Naive B cell (primary cell): ENCODE measurements around the gene ERCC6L. TPM values are rescaled to one million over a fixed set of nuclear protein-coding genes. Genes with fewer than 3 reads are reported as not detected.
"Not testable (repeated sequence)": the region's sequence is repeated elsewhere in the genome, so short reads cannot be mapped to it uniquely, and the experiment has no call there.

ENCODE experiments used
- ATAC-seq, 2 donors: fragments of 150-1000 bp; cut with Tn5 transposase; 2 replicates each; pipeline ENCODE4 v1.10.0; 2021; ENCODE audit warnings: low read depth in 2 of 2, mild to moderate bottlenecking in 2 of 2, moderate library complexity in 2 of 2
- DNase-seq: peaks from one replicate; pipeline ENCODE4 v3.0.0; 2022
- H3K27ac Mint-ChIP-seq, 6 donors: one replicate each; pipeline ENCODE4 v1.8.0; 2020 to 2022; ENCODE audit warnings: mild to moderate bottlenecking in 6 of 6, mixed read lengths in 6 of 6, moderate library complexity in 5 of 6, inconsistent platforms in 2 of 6
- H3K27me3 Mint-ChIP-seq, 3 donors: one replicate each; pipeline ENCODE4 v1.8.0; 2021 to 2022; ENCODE audit warnings: mixed read lengths in 3 of 3, mild to moderate bottlenecking in 1 of 3
- H3K36me3 Mint-ChIP-seq, 2 donors: one replicate each; pipeline ENCODE4 v1.8.0; 2020 to 2022; ENCODE audit warnings: mixed read lengths in 2 of 2, inconsistent platforms in 1 of 2, mild to moderate bottlenecking in 1 of 2
- H3K4me1 Mint-ChIP-seq, 3 donors: one replicate each; pipeline ENCODE4 v1.8.0; 2020 to 2022; ENCODE audit warnings: mixed read lengths in 3 of 3, inconsistent platforms in 1 of 3, mild to moderate bottlenecking in 1 of 3, moderate library complexity in 1 of 3
- H3K4me3 Mint-ChIP-seq, 8 donors: one replicate each; pipeline ENCODE4 v1.8.0; 2020 to 2022; ENCODE audit warnings: mild to moderate bottlenecking in 8 of 8, mixed read lengths in 8 of 8, moderate library complexity in 8 of 8, inconsistent platforms in 2 of 8
- H3K9me3 Mint-ChIP-seq, 7 donors: one replicate each; pipeline ENCODE4 v1.8.0; 2020 to 2022; ENCODE audit warnings: mixed read lengths in 7 of 7, mild to moderate bottlenecking in 5 of 7, inconsistent platforms in 2 of 7, moderate library complexity in 1 of 7
- polyA plus RNA-seq, 6 donors: library from polyadenylated mRNA; unstranded; fragments of 300-500 nt; fragmentation: Illumina TruSeq; gene quantifications; one replicate each; pipeline ENCODE4 v1.2.3, GENCODE V29; 2021; ENCODE audit warnings: low read depth in 6 of 6

The ERCC6L gene
- polyA plus RNA-seq, 6 donors from 2014 or later: 0.30 to 0.85 (median 0.54) TPM; not detected in 1

DNA sequence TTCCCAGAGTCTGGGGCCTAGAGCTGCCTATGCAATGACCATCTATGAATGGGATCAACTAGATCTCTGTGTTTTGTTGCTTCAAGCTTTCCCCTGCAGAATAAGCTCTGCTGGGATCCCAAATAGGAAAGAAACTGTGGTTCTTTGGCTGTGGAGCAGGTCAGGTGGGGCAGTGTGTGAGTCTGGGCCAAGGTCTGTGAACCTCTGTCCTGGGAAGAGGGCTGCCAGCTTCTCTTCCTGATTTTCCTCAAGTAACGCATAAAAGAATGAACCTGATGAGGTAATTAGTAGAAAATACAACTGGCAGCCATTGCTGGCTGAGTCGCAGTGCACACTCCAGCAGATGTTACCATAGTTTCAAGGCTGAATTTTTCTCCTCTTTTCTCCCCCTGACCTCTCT lies 61.8 kb downstream of the ERCC6L start:
- H3K27ac Mint-ChIP-seq: peak overlapping the region in 2 of 6 donors; percentile 36 to 44
- peaks cover 0 to 3% (median 0%) of the 10 kb centered on the region in 3 donors for H3K4me1 Mint-ChIP-seq
- H3K9me3 Mint-ChIP-seq: peaks cover 0 to 2% (median 0%) of the 10 kb centered on the region in 7 donors
- no peaks in the 10 kb centered on the region for H3K27me3 Mint-ChIP-seq
- H3K4me3 Mint-ChIP-seq: no peak overlapping the region
- ATAC-seq (no peak), DNase-seq (no peak)
- H3K36me3 Mint-ChIP-seq: no peaks in the 10 kb centered on the region

DNA sequence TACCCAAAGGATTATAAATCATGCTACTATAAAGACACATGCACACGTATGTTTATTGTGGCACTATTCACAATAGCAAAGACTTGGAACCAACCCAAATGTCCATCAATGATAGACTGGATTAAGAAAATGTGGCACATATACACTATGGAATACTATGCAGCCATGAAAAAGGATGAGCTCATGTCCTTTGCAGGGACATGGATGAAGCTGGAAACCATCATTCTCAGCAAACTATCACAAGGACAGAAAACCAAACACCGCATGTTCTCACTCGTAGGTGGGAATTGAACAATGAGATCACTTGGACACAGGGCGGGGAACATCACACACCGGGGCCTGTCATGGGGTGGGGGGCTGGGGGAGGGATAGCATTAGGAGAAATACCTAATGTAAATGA lies 62.5 kb downstream of the ERCC6L start:
- not testable (repeated sequence) for H3K36me3 Mint-ChIP-seq, H3K4me1 Mint-ChIP-seq, H3K4me3 Mint-ChIP-seq, H3K27me3 Mint-ChIP-seq, H3K27ac Mint-ChIP-seq, DNase-seq, ATAC-seq, H3K9me3 Mint-ChIP-seq

DNA sequence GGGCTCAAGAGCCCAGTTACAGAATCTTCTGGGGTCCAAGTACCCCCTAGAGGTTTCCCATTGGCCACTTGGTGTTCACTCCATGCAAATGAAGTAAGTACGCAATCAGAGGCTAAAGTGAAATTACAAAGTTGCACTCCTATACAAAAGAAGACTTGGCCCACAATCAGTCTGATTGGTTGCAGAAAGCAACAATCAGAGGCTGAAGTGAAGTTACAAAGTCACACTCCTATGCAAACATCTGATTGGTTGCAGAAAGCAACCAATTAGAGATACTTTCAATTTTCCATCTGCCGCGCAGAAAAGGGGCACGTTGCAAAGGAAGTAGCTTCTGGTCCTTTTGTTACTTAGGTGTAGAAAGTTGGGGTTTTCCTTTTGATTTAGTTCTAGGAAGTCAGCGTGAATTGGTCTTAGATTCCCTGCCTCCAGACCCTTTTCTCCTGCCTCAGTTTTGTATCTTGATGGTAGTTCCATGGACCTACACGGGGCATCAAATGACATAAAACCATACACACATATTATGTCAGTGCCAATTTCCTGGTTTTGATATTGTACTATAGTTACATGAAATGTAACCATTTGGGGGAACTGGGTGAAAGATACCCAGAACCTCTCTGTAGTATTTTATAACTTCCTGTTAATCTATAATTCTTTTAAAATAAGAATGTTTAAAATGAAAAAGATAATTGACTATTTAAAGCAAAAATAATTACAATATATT lies 69.7 kb downstream of the ERCC6L start:
- H3K4me1 Mint-ChIP-seq: peaks cover 0 to 3% (median 0%) of the 10 kb centered on the region in 3 donors
- peaks cover 0 to 3% (median 0%) of the 10 kb centered on the region in 7 donors for H3K9me3 Mint-ChIP-seq
- peak overlapping the region in 4 of 6 donors; percentile 6 to 74 (median 54) for H3K27ac Mint-ChIP-seq
- peak overlapping the region; percentile 23 to 87 (median 74) for H3K4me3 Mint-ChIP-seq
- no peaks in the 10 kb centered on the region for H3K36me3 Mint-ChIP-seq
- ATAC-seq (peak; percentile 37 to 53), DNase-seq (peak; percentile 18)
- peaks cover 0 to 15% (median 0%) of the 10 kb centered on the region in 3 donors for H3K27me3 Mint-ChIP-seq

DNA sequence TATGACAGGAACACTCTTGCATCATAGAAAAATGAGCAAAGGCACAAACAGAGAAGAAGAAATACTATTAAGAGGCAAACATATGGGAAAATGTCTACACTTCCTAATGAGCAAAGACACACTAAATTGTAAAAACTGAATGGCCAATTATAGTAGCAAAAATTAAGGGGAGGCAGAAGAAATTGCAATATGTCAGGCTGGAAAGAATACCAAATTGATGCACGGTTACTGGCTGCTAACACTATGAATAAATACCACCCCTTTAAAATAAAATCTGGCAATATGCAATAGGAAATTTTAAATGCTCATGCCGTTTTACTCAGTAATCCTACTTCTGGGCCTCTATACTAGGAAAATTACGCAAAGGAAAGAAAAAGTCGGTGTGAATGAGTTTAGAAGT lies 73.3 kb downstream of the ERCC6L start:
- Mint-ChIP-seq H3K9me3 (peaks cover 0 to 3% (median 0%) of the 10 kb centered on the region in 7 donors), H3K36me3 (no peaks in the 10 kb centered on the region), H3K27me3 (peaks cover 0 to 26% (median 5%) of the 10 kb centered on the region in 3 donors), H3K4me3 (no peak overlapping the region), H3K4me1 (peaks cover 0 to 3% (median 0%) of the 10 kb centered on the region in 3 donors), H3K27ac (no peak overlapping the region)
- DNase-seq (no peak), ATAC-seq (no peak)

DNA sequence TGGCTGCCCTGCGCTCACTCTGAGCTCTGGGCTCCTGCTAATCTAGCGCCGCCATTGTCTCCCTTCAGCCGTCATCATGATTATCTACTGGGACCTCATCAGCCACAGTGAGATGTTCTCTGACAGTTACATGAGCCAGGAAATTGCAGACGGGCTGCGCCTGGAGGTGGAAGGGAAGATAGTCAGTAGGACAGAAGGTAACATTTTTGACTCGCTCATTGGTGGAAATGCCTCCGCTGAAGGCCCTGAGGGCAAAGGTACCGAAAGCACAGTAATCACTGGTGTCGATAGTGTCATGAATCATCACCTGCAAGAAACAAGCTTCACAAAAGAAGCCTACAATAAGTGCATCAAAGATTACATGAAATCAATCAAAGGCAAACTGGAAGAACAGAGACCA lies 79.1 kb downstream of the ERCC6L start:
- Mint-ChIP-seq H3K36me3 (peaks cover 4 to 13% of the 10 kb centered on the region in 2 donors), H3K27me3 (peaks cover 7 to 53% (median 23%) of the 10 kb centered on the region in 3 donors), H3K27ac (no peak overlapping the region), H3K4me3 (no peak overlapping the region), H3K4me1 (no peaks in the 10 kb centered on the region), H3K9me3 (peaks cover 0 to 7% (median 0%) of the 10 kb centered on the region in 7 donors)
- ATAC-seq (no peak), DNase-seq (no peak)

GRCh38 chrX:72158773-72159172 lies 80.1 kb downstream of the ERCC6L start:
- Mint-ChIP-seq H3K4me3 (no peak overlapping the region), H3K27me3 (peaks cover 7 to 55% (median 23%) of the 10 kb centered on the region in 3 donors), H3K4me1 (no peaks in the 10 kb centered on the region), H3K9me3 (peaks cover 0 to 7% (median 0%) of the 10 kb centered on the region in 7 donors), H3K27ac (no peak overlapping the region), H3K36me3 (peaks cover 4 to 13% of the 10 kb centered on the region in 2 donors)
- no peak for ATAC-seq
- DNase-seq: no peak

Other genes with a start within 250 kb of the ERCC6L start
- under 1 TPM in 2 of 6 donors, not detected in 4; 0.12 to 0.17 TPM for gene RTL5, start 107.1 kb downstream of the ERCC6L start, polyA plus RNA-seq
- gene PIN4, start 57.3 kb downstream of the ERCC6L start, polyA plus RNA-seq: 10 to 100 TPM; 26.0 to 44.6 (median 35.6) TPM
- 100 to 1,000 TPM; 500 to 821 (median 751) TPM for gene RPS4X, start 38.2 kb upstream of the ERCC6L start, polyA plus RNA-seq
- gene CITED1, start 66.9 kb upstream of the ERCC6L start, polyA plus RNA-seq: under 1 TPM in 1 of 6 donors, not detected in 5; 0.83 TPM